Measurements from ENCODE around the gene LRATD1.

DNA sequence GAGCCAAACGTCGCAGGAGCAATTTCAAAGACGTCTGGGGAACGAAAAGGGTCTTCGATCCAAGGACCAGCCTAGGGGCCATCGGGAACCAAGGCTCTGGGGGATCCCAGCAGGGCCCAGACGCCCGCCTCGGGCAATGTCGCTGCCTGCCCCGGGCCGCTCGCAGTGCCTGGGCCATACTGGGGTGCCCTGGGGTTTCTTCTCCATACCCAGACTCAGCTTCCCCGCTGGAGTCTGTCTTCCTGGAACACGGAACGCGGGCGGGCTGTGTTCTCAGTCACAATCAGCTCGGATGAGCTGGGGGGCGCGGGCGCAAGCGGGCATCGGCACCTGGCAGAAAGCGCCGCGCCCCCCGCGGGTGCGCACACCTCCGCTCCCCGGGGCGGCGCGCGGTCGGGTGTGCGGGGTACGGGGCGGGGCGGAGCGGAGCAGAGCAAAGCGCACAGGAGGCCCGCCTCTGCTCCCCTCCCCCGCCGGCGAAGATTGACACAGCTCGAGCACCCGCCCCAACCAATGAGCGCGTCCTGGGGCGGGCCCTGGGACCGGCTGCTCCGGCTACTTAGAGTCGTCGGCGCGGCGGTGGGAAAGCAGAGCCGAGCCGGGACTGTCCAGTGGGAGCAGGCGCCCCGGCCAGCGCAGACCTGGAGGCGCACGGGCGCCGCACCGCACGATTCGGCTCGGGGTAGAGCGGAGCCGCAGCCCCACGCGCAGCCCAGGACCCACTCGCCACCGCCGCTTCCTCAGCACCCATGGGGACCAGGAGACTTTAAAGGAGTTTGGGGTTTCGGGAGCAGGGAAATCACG is at the start of gene LRATD1:
- TF ChIP-seq, protein P1, sequence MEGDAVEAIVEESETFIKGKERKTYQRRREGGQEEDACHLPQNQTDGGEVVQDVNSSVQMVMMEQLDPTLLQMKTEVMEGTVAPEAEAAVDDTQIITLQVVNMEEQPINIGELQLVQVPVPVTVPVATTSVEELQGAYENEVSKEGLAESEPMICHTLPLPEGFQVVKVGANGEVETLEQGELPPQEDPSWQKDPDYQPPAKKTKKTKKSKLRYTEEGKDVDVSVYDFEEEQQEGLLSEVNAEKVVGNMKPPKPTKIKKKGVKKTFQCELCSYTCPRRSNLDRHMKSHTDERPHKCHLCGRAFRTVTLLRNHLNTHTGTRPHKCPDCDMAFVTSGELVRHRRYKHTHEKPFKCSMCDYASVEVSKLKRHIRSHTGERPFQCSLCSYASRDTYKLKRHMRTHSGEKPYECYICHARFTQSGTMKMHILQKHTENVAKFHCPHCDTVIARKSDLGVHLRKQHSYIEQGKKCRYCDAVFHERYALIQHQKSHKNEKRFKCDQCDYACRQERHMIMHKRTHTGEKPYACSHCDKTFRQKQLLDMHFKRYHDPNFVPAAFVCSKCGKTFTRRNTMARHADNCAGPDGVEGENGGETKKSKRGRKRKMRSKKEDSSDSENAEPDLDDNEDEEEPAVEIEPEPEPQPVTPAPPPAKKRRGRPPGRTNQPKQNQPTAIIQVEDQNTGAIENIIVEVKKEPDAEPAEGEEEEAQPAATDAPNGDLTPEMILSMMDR (IDR thresholded peaks at IDR 0.05) = no peak
- TF ChIP-seq EZH2 (IDR thresholded peaks at IDR 0.05) (peak; percentile 1), EZH2phosphoT487 (IDR thresholded peaks at IDR 0.05) (peak; percentile 27)

Data from neural progenitor cell (in vitro differentiated cells).